ENCODE measurements around the gene PDE7B.

DNA sequence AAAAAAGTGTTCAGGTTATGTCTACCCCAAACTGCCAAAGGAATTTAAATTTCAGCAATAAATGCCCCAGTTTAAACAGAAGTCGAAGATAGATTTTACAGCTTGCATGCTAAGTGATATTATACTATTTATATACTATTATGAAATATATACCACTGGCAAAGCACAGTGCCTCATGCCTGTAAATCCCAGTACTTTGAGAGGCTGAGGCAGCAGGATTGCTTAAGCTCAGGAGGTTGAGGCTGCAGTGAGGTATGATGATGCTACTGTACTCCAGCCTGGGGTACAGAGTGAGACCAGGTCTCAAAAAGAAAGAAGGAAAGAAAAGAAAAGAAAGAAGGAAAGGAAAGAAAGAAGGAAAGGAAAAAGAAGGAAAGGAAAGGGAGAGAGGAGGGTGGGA, 296.6 kb downstream of the PDE7B start:
- TF ChIP-seq GATA3 (IDR thresholded peaks at IDR 0.05; ENCODE audit: low read depth, low read length) (no peak), GATA2 (IDR thresholded peaks at IDR 0.05; ENCODE audit: low read depth, low read length) (no peak)
